RPMI7951 (cell line): ENCODE measurements around the gene MEF2C. TPM values are rescaled to one million over a fixed set of nuclear protein-coding genes. Genes with fewer than 3 reads are reported as not detected.

ENCODE experiments used
- DNase-seq: peaks from one replicate; pipeline ENCODE4 v3.0.0-alpha.2; 2012; ENCODE audit warnings: low read depth
- total RNA-seq: library from RNA; depleted of rRNA; stranded (reverse); fragments of >200 nt; shearing (Covaris generic); gene quantifications from 2 replicates; pipeline ENCODE4 v1.2.3, GENCODE V29; 2014

MEF2C gene
- total RNA-seq, 1 experiment from 2014 or later: 32.1 TPM

- no peak for DNase-seq
Observed at GRCh38 chr5:88760527-88760926, 122.5 kb downstream of the MEF2C start.

DNA sequence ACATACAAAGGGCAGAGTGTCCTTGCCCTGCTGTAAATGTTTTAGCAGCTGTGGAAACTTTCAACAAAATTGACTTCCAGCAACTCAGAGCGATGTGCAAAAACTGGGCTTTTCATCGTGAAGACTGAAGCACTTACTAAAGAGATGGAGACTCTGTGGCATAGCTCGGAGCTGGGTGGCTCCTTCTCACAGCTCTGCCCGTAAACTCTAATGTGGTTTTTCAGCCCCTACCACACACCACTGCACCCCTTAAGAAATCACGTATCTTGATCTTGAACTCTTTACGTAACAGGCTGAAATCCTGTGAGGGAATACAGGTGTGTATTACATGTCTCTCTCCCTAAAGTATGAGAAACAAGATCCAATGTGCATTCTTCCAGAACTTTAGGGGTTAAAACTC is 124.4 kb downstream of the MEF2C start:
- no peak for DNase-seq

DNA sequence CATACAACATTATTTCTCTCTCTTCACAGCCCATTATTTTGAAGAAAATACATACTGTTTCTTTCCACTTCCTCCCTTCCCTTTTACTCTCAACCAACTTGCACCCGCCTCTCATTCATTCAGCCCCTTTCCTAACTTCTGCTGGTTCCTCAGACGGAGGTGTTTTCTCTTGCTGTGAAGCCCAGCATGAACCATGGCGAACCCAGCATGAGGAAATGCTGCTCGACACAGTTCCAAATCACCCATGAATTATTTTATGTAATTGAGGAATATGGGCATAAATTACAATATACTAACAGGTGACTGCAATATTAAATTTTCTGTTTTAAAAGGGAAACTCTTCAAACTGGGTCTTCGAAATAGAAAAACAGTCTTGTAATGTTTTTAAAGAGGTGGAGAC is 124.8 kb downstream of the MEF2C start:
- no peak for DNase-seq

DNA sequence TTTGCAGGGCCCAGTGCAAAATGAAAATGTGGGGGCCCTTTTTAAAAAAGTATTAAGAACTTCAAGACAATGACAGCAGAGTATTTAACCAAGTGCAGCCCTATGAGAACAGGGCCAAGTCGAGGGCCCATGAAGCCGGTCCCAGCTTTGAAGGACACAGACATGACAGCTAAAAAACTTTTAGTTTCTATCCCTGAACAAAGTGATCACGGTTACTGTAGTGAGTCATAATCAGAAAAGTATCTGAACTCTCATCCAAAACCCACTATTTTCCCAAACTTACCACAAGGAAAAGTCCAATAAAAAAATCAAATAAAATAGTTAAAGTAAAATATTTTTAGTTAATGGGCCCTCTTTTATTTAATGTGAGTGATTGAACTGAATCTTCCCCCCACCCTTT is 126.0 kb downstream of the MEF2C start:
- DNase-seq: no peak

DNA sequence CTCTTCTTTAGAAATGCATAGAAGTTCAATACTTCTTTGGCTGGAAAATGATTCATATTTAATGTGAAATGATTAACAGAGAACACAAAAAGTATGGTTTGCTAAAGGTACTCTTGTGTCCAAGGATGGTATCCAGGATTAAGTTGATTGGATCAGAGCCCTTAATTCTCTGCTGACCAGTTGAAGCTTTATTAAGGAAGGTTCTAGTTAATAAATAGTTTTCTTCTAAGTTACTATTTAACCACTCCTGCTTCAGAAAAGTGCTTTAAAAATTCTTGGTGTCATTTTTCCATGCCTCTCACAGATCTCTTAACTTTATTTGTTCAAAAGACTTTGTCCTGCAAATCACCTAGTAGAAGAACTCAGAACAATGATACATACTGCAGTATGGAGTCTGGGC is 134.3 kb downstream of the MEF2C start:
- no peak for DNase-seq

GRCh38 chr5:88746438-88746882 is 136.5 kb downstream of the MEF2C start:
- no peak for DNase-seq

DNA sequence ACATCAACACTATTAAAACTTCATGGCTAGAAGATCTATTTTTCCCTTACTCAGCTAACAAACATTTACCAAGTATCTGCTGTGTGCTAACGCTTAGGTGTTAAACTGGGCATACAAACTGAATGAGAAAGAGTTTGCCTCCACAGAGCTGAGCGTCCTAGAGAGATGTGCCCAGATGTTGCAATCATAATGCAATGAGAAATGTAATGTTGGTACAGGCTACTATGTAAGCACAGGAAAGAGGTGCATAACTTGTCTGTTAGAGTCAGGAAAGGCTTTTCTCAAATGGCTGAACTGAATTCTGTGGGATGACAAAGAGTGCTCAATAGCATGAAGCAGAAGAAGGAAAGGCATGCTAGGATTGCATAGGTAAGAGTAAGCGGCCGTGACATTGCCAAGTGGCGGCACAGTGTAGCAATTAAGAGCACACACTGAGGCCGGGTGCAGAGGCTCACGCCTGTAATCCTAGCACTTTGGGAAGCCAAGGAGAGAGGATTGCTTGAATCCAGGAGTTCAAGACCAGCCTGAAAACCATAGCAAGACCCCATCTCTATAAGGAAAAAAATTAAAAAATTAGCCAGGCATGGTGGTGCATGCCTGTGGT is 137.8 kb downstream of the MEF2C start:
- DNase-seq: no peak

- peak; percentile 51 for DNase-seq
Observed at GRCh38 chr5:88743231-88743834, 139.7 kb downstream of the MEF2C start.

DNA sequence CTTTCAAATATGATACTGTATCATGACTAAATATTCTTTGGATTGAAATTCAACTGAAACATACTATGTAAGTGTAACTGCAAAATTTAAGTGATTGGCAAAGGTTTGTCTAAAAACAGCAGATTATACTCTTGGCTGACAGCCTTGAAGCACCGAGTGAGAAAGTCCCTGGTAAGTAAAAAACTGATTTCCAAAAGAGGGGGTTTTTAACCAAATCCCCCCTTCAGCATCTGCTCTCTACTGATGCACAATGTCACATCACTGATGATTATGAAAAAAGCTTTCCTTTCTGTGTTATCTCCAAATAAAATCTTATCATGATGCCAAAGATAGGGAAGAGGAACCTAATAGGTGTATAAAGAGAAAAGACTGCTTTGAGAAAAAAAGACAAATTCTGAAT is 141.0 kb downstream of the MEF2C start:
- no peak for DNase-seq

DNA sequence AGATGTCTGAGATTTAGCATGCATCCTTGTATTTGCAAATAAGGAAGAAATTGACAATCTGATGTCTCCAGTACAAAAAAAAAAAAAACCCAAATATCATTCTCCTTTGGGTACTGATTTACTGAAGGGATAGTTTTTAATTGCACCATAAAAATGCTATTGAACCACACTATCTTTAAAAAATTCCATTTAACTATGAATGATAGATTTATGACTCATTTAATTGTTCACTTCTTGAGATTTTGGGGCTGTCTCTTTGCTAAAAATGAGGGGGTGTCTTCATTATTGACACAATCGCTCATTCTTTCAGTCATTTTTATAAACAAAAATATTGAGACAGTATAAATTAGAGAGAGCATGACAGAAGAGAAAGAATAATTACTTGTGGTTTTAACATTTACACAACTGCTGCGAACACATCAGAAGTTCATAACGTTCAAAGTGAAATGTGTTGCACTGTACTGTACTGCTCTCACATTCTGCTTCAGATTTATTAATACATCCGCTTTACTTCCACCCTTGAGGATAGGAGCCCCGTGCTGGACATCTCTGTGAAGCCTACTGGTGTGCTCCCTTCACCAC is 142.3 kb downstream of the MEF2C start:
- no peak for DNase-seq

DNA sequence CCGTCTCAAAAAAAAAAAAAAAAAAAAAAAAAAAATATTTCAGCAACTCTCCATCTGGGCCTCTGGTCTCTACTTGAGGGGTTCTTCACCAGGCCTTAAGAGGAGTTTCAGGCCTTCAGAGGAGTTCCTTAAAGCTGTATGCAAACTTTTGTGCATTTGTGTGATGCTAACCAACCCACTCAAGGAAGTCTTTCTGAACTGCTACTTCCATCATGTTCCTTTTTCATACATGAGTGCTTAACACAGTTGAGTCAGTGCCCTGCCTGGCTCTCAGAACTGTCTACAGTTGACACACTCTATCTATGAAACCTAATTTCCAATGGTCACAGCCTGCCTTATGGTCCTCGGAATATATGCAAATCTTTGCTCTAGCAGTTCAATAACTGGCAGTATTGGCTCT is 146.5 kb downstream of the MEF2C start:
- DNase-seq: no peak

DNA sequence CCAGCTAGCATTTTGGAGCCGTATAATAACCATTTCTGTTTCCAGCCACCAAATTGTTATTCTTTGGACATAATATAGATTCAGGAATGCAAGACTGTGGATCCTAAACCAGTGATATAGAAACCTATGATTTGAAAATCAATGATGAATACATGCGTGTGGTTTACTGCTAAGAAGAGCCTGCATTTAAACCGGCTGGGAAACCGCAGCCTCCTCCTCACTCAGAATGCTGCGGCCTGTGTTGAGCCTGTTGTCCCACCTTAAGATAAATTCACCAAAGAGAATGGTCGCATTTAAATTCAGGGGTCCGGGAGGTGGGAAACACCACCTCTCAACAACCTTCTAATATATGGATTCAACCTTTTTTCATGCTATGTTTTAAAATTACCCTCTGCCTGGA is 148.0 kb downstream of the MEF2C start:
- DNase-seq: peak; percentile 42

GRCh38 chr5:88734191-88734640 is 148.8 kb downstream of the MEF2C start:
- DNase-seq: peak; percentile 39

GRCh38 chr5:88732862-88733261 is 150.1 kb downstream of the MEF2C start:
- DNase-seq: peak; percentile 9

GRCh38 chr5:88732181-88732633 is 150.8 kb downstream of the MEF2C start:
- DNase-seq: peak; percentile 88

DNA sequence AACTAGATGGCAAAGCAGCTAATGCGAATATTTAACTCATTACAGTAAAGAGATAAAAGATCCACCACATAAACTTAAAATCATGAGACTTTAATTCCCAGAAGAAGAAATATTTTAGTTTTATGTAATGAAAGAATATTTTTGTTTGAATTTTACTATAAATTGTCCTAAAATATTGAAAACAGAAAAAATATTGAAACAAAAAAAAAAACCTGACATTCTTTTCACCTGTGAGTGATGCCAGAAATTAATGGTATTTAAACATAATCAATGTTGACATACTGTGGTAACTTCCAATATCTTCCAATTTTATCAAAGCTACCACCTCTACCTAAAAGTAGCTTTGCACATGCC is 153.2 kb downstream of the MEF2C start:
- DNase-seq: no peak

DNA sequence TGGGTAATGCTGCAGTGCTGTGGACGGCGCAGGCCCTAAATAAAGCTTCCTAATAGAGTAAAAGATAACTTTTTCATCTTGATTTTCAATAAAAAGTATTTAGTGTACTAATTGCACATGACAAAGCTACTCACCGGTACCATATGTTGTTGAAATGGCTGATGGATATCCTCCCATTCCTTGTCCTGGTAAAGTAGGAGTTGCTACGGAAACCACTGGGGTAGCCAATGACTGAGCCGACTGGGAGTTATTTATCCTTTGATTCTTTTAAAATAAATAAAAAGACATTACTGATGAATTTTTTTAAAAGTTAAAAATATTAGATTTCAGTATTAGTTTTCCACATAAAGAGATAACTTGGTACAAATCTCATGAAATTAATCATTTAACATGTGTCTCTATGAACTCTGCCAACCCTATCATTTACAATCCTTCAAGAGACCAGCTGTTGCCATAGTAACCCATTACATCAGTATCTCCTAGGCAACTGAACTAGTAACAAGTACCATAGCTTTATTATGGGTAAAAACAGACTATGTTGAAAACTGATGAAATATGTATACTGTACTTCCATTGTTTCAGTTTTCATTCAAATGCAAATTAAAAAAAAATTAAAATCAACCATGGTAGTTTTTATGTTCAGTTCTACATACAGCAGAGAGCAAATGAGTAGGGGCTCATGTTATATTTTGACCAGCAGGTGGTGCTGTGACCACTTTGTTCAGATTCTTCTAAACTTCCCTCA is 153.7 kb downstream of the MEF2C start:
- peak; percentile 71 for DNase-seq

- peak; percentile 11 for DNase-seq
Observed at GRCh38 chr5:88727705-88728313, 155.2 kb downstream of the MEF2C start.

GRCh38 chr5:88725454-88725853 is 157.5 kb downstream of the MEF2C start:
- no peak for DNase-seq

DNA sequence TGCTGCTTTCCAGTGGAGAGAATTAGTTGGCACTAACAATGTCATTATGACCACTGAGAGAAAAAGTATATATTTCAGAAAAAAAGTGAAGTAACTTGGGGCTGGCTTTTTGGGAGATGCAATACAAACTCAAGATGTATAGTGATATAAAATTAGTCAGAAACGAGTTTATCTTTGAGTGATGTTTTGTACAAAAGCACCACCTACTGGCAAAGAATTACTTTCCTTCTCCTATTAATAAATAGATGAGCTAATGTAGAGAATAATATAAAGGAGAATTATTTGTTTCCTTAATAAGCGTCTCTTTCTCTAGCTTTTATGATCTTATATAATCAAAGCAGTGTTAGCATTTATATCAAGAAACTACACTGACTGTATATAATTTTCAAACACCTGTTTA is 158.8 kb downstream of the MEF2C start:
- DNase-seq: peak; percentile 12

GRCh38 chr5:88722546-88723073 is 160.4 kb downstream of the MEF2C start:
- DNase-seq: no peak

- no peak for DNase-seq
Observed at GRCh38 chr5:88719434-88719833, 163.6 kb downstream of the MEF2C start.
